HG03108 (cell line): ENCODE measurements around the gene ACTG1.

Experiments
- ATAC-seq: cut with Tn5 transposase; IDR thresholded peaks from one replicate; pipeline ENCODE4 v1.9.1; 2021; ENCODE audit warnings: moderate library complexity; ENCODE audit not compliant: unreplicated experiment

Gene ACTG1

GRCh38 chr17:81518113-81518784, 5.7 kb upstream of the ACTG1 start:
- ATAC-seq, result no peak

DNA sequence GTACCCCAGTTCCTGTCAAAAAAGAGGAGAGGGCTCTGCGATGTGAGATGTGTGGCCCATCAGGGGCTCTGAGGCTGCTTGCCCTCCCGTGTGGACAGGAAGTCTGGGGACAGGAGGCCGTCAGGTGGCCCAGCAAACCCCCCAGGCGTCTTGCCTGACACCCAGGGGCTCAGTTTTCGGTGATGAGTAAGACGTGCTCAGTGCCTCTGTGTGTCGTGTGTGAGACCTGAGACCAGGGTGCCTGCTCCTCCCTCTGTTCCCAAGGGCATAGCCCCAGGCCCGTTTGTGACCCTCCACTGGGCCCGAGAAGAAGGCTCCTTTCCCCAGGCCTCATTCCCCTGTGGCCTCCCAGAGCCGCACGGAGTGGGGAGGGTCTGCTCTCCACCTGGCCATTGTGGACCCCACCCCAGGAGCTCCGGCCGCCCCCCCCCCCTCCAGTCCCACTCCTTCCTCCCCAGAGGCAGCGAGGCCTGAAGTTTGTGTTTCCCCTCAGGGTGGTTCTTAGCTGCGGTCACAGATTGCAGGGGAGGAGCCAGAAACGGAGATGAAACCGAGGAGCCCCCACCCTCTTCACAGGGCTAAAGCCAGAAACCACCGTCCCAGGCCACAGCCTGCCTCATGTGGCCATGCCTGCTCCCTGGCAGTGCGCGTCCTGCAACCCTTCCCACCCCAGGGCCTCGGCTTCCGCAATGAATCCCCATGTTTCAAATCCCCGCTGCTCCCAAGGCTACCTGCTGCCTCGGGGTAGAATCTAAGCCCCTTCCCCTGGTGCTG, 4.9 kb upstream of the ACTG1 start:
- ATAC-seq, result peak; percentile 28

- no peak for ATAC-seq
These were observed 4.4 kb upstream of the ACTG1 start for GRCh38 chr17:81517009-81517338.

- no peak for ATAC-seq
These were observed 3.8 kb upstream of the ACTG1 start for GRCh38 chr17:81516439-81516838.

DNA sequence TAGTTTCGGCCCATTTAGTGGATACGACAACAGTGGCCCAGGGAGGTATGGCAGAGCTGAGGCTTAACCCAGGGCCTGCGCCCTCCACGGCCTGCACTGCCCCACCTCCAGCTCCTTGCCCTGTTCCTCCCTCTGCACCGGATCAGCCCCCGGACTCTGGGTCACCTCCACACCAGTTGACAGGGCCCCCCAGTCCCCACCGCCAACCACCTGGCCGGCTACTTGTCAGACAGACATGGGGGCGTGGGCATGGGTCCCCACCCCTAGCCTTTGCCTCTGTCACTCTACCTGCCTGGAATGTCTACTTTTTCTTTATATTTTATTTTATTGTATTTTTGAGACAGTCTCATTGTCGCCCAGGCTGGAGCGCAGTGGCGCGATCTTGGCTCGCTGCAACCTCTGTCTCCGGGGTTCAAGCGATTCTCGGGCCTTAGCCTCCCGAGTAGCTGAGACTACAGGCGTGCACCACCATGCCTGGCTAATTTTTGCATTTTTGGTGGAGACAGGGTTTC, 3.0 kb upstream of the ACTG1 start:
- no peak for ATAC-seq

GRCh38 chr17:81514739-81515529, 2.3 kb upstream of the ACTG1 start:
- peak; percentile 30 for ATAC-seq

DNA sequence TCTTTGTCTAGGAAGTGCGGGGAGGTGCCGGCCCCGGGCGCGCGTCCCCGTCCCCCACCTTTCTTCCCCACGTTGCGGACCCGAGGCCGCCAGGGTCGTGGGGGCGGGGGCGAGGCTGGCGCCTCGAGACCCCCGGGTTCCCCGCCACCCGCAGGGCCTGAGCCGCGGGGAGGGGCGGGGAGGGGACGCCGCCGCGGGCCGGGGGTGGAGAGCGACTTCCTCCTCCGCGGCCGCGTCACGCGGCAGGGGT, 1.8 kb upstream of the ACTG1 start:
- no peak for ATAC-seq

GRCh38 chr17:81513753-81514488, 1.3 kb upstream of the ACTG1 start:
- no peak for ATAC-seq

DNA sequence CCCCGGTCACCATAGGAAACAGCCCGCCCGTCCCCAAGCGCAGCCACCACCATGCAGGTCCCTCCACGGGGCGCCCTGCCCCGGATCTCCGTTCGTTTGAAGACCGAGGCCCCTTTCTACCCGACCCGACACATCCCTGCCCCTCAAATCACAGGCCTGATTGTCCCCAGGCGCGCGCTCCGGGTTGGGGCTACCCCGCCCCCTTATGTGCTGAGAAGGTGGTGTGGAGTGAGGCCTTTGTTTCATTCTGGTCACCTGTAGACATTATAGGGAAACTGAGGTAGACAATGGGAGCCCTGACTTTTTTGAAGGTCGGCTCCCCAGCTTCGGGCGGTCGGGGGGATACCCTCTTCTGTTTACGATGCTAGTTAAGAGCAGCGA, 763 bp upstream of the ACTG1 start:
- ATAC-seq, result no peak

DNA sequence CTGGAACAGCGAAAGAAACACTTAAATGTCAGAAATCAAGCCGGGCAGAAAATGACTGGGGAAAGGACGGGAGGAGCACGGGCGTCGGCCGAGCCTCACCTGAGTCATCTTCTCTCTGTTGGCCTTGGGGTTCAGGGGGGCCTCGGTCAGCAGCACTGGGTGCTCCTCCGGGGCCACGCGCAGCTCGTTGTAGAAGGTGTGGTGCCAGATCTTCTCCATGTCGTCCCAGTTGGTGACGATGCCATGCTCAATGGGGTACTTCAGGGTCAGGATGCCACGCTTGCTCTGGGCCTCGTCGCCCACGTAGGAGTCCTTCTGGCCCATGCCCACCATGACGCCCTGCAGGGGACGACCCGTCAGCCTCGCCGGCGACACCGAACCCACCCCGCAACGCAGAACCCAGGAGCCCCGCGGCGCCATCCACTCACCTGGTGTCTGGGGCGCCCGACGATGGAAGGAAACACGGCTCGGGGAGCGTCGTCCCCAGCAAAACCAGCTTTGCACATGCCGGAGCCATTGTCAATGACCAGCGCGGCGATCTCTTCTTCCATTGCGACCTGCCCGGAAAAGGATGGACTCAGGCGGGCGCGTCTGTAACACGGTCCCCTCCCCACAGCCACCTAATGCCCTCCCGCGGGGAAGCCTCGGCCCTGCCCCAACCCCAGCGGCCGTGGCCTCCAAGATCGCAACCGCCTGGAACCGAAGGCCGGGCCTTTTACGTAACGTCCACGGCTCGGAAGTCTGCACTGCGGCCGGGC, 616 bp downstream of the ACTG1 start:
- ATAC-seq, result no peak

- no peak for ATAC-seq
These were observed 1.1 kb downstream of the ACTG1 start for GRCh38 chr17:81511554-81511803.

GRCh38 chr17:81510785-81511553, 1.6 kb downstream of the ACTG1 start:
- ATAC-seq, result no peak

- no peak for ATAC-seq
These were observed 2.4 kb downstream of the ACTG1 start for GRCh38 chr17:81509972-81510784.

- no peak for ATAC-seq
These were observed 3.2 kb downstream of the ACTG1 start for GRCh38 chr17:81509207-81509971.

DNA sequence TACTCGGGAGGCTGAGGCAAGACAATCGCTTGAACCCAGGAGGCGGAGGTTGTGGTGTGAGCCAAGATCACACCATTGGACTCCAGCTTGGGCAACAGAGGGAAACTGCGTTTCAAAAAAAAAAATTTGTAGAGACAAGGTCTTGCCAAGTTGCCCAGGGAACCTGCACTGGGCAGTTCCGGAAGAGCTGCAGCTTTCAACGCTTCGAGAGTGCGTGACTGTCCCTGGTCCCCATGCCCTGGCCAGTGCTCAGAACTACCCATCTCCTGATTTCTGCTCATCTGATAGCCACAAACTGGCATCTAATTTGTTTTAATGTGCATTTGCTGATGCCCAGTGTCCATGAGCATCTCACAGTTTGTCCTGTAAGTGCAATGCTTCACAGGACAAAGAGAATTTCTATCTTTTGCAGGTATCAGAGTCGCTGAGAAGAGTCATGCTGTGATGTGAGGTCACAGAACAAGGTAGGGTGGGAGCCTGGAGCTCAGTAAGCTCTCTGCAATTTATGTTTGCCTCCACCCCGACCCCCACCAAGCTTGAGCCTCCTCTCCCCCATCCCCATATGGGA, 3.9 kb downstream of the ACTG1 start:
- ATAC-seq, result no peak

DNA sequence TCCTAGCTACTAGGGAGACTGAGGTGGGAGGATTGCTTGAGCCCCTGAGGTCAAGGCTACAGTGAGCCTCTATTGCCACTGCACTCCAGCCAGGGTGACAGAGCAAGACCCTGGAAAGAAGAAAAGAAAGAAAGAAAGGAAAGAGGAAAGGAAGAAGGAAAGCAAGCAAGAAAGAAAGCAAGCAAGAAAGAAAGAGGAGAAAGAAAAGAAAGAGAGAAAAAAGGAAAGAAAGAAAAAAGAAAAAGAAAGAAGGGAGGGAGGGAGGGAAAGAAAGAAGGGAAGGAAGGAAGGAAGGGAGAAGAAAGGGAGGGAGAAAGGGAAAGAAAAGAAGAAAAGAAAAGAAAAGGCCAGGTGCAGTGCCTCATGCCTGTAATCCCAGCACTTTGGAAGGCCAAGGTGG, 9.0 kb downstream of the ACTG1 start:
- no peak for ATAC-seq

GRCh38 chr17:81502471-81503017, 10.1 kb downstream of the ACTG1 start:
- ATAC-seq, result no peak

DNA sequence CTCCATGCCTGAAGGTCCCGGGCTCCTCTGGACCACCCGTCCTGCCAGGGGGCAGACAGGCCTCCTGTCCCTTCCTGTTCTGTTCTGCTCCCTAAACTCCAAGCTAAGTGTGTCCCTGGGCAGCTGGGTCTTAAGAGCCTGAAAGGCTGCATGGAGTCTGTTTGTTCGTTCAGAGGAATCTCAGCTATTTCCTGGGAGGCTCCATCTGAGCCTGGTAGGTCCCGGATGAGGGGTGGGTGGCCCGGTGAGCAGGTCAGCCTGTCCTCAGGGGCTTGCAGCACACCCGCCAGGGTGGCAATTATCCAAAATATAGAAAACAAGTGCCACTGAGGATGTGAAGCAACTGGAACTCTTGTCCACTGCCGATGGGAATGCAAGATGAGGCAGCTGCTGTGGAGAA, 12.6 kb downstream of the ACTG1 start:
- no peak for ATAC-seq
